IPS-15b (cell line): ENCODE measurements around the gene ISL1.

Experiments
- H3K27me3 ChIP-seq: one replicate; pipeline ENCODE4 v1.6.1; 2013; ENCODE audit warnings: low read length; ENCODE audit not compliant: control insufficient read depth, insufficient read depth
- H3K36me3 ChIP-seq: one replicate; pipeline ENCODE4 v1.6.1; 2013; ENCODE audit warnings: low read length; ENCODE audit not compliant: control insufficient read depth, insufficient read depth
- H3K4me1 ChIP-seq: one replicate; pipeline ENCODE4 v1.6.1; 2013; ENCODE audit warnings: mild to moderate bottlenecking, low read length; ENCODE audit not compliant: control insufficient read depth, insufficient read depth
- H3K4me3 ChIP-seq: one replicate; pipeline ENCODE4 v1.5.1; 2013; ENCODE audit warnings: low read depth, low read length
- H3K9ac ChIP-seq: one replicate; pipeline ENCODE4 v1.6.1; 2013; ENCODE audit warnings: low read depth, mild to moderate bottlenecking, low read length
- H3K9me3 ChIP-seq: one replicate; pipeline ENCODE4 v1.6.1; 2013; ENCODE audit warnings: mild to moderate bottlenecking, low read length; ENCODE audit not compliant: control insufficient read depth, insufficient read depth

The ISL1 gene

DNA sequence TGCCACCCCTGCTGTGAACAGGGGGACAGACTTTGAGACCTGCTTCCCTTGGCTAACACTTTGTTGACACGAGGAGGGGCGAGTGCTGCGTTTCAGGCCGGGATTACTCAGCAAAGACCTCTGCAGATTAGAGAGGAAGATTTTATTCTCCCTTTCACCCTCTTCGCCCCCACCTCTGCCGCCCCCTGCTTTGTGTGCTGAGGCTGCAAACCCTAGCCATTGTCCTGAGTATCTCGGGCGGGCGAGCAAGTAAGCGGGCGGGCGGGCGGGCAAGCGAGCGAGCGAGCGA lies 6.0 kb downstream of the ISL1 start:
- H3K4me1 ChIP-seq = peaks cover 36% of the 10 kb centered on the region
- H3K9me3 ChIP-seq = no peaks in the 10 kb centered on the region
- H3K9ac ChIP-seq = no peak overlapping the region
- peaks cover 99% of the 10 kb centered on the region for H3K27me3 ChIP-seq
- H3K36me3 ChIP-seq = no peaks in the 10 kb centered on the region
- peak overlapping the region; percentile 64 for H3K4me3 ChIP-seq

DNA sequence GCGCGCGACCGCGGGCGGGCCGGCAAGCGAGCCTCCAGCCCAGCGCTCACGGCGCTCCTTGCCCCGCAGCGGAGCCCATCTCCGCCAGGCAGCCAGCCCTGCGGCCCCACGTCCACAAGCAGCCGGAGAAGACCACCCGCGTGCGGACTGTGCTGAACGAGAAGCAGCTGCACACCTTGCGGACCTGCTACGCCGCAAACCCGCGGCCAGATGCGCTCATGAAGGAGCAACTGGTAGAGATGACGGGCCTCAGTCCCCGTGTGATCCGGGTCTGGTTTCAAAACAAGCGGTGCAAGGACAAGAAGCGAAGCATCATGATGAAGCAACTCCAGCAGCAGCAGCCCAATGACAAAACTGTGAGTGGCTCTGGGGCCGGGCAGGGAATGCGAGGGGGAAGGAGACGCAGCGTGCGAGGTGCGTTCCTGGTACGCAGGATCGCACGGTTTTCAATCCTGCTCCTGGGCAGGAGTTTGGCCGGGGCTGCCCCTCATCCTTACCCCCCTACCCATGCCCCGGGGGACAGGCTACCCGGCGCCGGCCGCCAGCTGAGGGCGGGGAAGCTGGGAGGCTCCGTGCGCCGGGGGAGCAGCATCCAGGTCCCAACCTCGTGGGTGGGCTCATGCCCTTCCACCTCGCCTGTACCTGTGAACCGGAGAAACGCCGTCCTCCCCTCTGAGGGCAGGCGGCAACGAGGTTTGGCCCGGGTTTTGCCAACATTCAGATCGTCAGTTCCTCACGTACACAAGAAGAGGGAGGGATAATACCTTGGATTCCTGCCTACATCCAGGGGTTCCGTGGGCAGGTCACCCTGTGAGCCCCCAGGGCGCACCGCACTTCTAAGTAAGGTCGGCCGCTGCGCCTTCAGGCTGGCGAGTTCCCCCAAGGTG lies 6.6 kb downstream of the ISL1 start:
- H3K4me1 ChIP-seq = peaks cover 33% of the 10 kb centered on the region
- H3K27me3 ChIP-seq = peaks cover 95% of the 10 kb centered on the region
- H3K4me3 ChIP-seq = peak overlapping the region; percentile 64
- H3K9me3 ChIP-seq = no peaks in the 10 kb centered on the region
- H3K36me3 ChIP-seq = no peaks in the 10 kb centered on the region
- no peak overlapping the region for H3K9ac ChIP-seq

DNA sequence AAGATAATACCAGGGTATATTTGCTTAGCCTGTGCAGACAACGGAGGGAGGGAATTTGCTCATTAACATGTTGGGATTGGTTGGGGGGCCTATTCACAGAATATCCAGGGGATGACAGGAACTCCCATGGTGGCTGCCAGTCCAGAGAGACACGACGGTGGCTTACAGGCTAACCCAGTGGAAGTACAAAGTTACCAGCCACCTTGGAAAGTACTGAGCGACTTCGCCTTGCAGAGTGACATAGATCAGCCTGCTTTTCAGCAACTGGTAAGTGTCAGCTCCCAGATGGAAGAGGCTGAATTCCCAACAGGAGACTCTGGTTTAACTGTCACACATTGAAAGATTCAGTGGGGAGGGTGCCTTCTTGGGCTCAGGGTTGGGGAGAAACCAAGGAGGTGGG lies 7.9 kb downstream of the ISL1 start:
- H3K4me1 ChIP-seq = peaks cover 39% of the 10 kb centered on the region
- H3K36me3 ChIP-seq = no peaks in the 10 kb centered on the region
- peaks cover 94% of the 10 kb centered on the region for H3K27me3 ChIP-seq
- no peaks in the 10 kb centered on the region for H3K9me3 ChIP-seq
- no peak overlapping the region for H3K9ac ChIP-seq
- no peak overlapping the region for H3K4me3 ChIP-seq

DNA sequence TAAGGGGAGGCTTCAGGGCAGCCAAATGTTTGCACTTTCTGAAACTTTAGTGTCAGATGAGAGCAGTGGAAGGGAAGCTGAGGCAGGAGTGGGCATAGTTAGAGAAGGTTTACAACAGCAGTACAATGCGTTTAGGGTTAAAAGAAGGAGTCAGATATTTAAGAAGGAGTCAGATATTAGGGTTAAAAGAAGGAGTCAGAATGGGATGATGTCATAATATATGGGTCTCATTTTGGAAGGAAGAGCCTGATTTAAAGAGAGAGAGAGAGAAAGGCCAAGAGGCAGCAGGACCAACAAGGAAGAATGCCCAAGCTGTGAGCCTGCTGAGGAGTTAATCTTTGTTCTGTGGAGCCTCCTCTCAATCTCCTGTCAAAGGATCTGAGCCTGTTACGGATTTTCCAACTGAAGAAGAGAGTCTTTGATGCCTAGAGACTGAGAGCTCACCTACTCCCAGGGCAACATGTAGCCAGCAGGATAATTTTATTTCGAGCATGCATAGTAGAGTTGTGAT lies 9.5 kb downstream of the ISL1 start:
- no peaks in the 10 kb centered on the region for H3K9me3 ChIP-seq
- H3K9ac ChIP-seq = no peak overlapping the region
- peaks cover 94% of the 10 kb centered on the region for H3K27me3 ChIP-seq
- H3K36me3 ChIP-seq = no peaks in the 10 kb centered on the region
- peak overlapping the region; percentile 28 for H3K4me3 ChIP-seq
- peaks cover 45% of the 10 kb centered on the region for H3K4me1 ChIP-seq

DNA sequence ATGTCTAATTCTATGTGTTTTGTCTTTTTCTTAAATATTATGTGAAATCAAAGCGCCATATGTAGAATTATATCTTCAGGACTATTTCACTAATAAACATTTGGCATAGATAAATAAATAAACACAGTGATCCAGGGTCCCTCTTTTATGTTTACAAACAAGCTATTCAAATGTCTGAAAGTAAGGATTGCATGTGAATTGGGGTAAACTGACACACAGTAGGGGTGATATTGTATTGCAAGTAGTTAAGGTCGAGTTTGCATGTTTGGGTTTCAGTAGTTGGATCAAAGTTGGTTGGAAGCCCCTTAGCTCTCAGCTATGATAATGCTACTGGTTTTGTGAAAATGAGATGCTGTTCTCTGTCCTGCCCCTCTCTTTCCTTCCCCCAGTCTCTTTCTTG lies 11.4 kb downstream of the ISL1 start:
- peaks cover 37% of the 10 kb centered on the region for H3K4me1 ChIP-seq
- no peak overlapping the region for H3K9ac ChIP-seq
- H3K4me3 ChIP-seq = no peak overlapping the region
- peaks cover 95% of the 10 kb centered on the region for H3K27me3 ChIP-seq
- H3K9me3 ChIP-seq = no peaks in the 10 kb centered on the region
- no peaks in the 10 kb centered on the region for H3K36me3 ChIP-seq

DNA sequence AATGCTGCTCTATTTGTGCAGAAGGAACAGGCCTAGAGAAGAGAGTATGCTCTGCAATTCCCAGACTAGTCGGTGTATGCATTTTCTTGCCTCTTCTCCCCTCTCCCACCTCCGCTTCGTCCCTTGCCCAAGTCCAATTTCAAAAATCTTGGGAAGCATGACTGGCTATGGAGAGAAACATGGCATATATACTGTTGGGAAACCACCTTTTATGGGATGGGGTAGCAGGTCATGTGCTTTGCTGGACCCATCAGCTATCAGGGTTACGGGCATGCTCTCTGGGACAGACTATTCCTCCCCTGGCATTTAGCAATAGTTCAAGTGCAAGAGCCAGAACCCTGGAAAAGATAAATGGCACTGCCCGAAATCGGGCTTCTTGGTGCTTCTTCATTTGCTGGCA lies 12.0 kb downstream of the ISL1 start:
- H3K9ac ChIP-seq = no peak overlapping the region
- peak overlapping the region; percentile 4 for H3K4me3 ChIP-seq
- H3K9me3 ChIP-seq = no peaks in the 10 kb centered on the region
- H3K4me1 ChIP-seq = peaks cover 38% of the 10 kb centered on the region
- H3K27me3 ChIP-seq = peaks cover 95% of the 10 kb centered on the region
- H3K36me3 ChIP-seq = no peaks in the 10 kb centered on the region

DNA sequence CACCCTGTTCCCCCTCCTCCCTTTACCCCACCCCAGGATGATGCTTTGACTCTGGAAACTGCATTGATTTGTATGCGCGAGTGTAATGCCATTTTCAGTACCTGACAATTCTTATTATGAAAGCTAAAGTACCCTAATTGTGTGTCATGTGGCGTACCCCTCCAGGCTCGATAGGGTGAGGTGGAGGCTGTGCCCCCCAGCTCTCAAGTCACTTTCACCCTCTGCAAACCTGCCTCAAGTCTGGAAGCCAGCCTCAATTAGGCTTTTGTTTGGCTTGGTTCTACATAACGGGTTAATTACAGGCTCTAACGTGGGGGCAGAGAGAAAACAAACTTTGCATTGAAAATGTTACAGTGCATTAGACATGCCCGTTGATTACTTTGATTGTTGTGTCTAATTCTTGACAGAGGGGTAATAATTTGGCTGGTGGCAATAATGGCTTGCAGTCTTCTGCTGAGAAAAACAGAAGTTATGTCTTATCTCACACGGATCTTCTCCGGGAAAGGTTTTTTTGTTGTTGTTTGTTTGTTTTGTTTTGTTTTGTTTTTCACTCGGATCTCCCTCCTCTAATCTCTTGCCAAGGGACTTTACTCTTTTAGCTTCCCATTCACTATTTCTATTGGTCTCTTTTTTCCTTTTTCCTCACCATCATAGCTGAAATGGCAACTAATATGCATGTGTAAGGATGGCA lies 12.6 kb downstream of the ISL1 start:
- no peak overlapping the region for H3K9ac ChIP-seq
- peak overlapping the region; percentile 4 for H3K4me3 ChIP-seq
- peaks cover 95% of the 10 kb centered on the region for H3K27me3 ChIP-seq
- no peaks in the 10 kb centered on the region for H3K9me3 ChIP-seq
- H3K36me3 ChIP-seq = no peaks in the 10 kb centered on the region
- peaks cover 38% of the 10 kb centered on the region for H3K4me1 ChIP-seq

DNA sequence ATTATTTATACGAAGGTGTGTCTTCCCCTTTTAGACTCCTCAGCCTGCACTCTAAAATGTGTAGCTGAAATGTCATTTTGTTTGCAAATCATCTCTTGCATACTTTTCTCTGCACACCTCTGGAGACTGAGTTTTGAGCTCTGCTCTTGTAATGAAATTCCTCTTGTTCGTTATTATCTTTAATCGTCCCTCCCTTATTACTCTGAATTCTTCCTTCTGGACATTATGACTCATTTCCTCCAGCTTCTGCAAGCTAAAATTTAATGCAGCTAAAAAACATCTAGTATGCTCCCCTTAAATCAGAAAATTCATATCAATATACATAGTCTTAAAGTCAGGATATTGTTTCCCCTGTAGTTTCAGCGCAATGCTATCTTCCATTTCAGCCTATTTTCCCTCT lies 13.5 kb downstream of the ISL1 start:
- no peak overlapping the region for H3K4me3 ChIP-seq
- peaks cover 95% of the 10 kb centered on the region for H3K27me3 ChIP-seq
- H3K9ac ChIP-seq = no peak overlapping the region
- H3K36me3 ChIP-seq = no peaks in the 10 kb centered on the region
- no peaks in the 10 kb centered on the region for H3K9me3 ChIP-seq
- peaks cover 38% of the 10 kb centered on the region for H3K4me1 ChIP-seq

DNA sequence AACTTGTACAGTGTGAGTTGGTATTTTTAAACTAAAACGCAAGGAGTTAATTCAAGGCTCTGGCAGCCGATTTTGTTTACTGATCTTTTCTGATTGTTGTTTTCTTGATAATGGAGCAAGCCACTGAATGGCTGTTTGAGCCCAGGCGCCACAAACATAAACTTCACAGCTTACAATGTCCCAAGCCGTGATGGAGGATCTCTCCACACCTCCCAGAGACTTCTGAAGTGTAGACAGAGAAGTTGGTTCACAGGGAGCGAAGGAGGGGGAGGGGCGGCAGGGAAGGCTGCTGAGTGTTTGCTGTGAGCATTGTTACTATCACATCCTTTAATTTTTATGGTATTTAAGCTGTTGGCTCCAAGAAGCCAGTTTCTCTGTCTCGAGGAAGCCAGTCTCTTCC lies 14.7 kb downstream of the ISL1 start:
- Histone ChIP-seq H3K36me3 (no peaks in the 10 kb centered on the region), H3K4me3 (no peak overlapping the region), H3K9ac (no peak overlapping the region), H3K4me1 (peaks cover 27% of the 10 kb centered on the region), H3K9me3 (no peaks in the 10 kb centered on the region), H3K27me3 (peaks cover 92% of the 10 kb centered on the region)

DNA sequence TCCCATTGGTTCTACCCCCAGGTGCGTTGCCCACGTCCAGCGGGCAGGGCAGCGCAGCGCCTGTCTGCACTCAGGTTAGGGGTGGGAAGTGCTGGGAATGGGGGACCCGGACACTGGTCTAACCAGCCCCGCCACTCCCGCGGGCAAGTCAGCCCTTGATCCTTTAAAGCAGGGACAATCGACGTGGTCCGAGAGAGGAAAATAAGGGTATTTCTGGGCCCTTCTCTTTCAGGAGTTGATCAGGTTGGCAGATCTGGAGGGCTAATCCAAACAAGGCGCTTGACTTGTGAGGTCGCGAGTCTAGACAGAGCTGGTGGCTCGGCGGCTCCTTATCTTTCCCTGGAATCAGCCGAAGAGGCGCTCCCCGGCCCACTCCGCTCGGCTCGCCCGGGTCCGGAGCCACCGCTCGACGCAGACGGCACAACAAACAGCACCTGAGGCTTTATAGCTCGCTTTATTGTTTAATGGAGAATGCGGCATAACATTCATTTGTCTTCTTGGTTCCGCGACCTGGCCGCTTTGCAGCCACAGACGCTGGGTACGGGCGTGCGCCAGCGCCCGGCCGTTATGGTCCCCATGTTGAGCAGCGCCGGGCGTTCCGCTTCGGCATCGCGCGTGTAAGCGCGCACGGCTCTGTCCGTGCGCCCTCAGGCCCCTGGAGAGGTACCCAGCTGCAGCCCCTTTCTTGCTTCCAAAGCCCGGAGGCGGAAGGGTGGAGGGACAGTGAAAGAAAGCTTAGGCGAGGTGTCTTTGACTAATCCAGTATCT lies 15.8 kb downstream of the ISL1 start:
- H3K4me3 ChIP-seq = peak overlapping the region; percentile 55
- H3K27me3 ChIP-seq = peaks cover 82% of the 10 kb centered on the region
- H3K9me3 ChIP-seq = no peaks in the 10 kb centered on the region
- H3K4me1 ChIP-seq = peaks cover 16% of the 10 kb centered on the region
- no peak overlapping the region for H3K9ac ChIP-seq
- H3K36me3 ChIP-seq = no peaks in the 10 kb centered on the region

DNA sequence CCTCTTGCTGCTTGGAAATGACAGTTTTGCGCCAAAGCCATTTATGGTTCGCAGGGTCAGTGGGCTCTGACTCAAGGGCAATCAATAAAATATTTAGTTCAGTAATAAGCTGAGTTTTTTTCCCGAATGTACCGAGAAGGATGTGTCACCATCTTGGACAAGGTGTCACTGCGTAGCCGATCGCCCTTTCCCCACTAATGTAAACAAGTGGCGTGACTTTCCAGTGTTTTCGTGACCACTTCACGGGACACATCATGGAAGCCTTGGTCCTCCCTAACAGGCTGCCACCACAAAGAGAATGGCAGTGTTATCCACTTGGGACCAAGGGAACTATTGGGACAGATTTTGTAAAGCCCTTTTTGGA lies 16.4 kb downstream of the ISL1 start:
- Histone ChIP-seq H3K4me1 (peaks cover 16% of the 10 kb centered on the region), H3K4me3 (peak overlapping the region; percentile 55), H3K9me3 (no peaks in the 10 kb centered on the region), H3K36me3 (no peaks in the 10 kb centered on the region), H3K9ac (no peak overlapping the region), H3K27me3 (peaks cover 78% of the 10 kb centered on the region)
